Measurements from ENCODE around the gene C1QTNF3. TPM values are rescaled to one million over a fixed set of nuclear protein-coding genes. Genes with fewer than 3 reads are reported as not detected.

The C1QTNF3 gene
- total and polyA plus RNA-seq, 2 experiments from 2014 or later = 1.7 to 2.0 TPM

GRCh38 chr5:34034534-34035327 is 8.3 kb downstream of the C1QTNF3 start:
- Histone ChIP-seq H2AFZ (no peak overlapping the region), H3K27ac (ENCODE audit: low read depth) (no peak overlapping the region), H3K4me2 (no peak overlapping the region), H3K36me3 (ENCODE audit: insufficient read depth) (no peaks in the 10 kb centered on the region), H3K9me2 (ENCODE audit: insufficient read depth) (peaks cover 22% of the 10 kb centered on the region), H4K20me1 (replicated peaks; ENCODE audit: insufficient read depth) (no peaks in the 10 kb centered on the region), H3K4me3 (no peak overlapping the region), H3K27me3 (ENCODE audit: insufficient read depth) (no peaks in the 10 kb centered on the region), H3F3A (replicated peaks; ENCODE audit: low read depth) (no peaks in the 10 kb centered on the region), H3K4me1 (ENCODE audit: insufficient read depth) (no peaks in the 10 kb centered on the region; the same call in 1 of the 2 replicates), H3K79me2 (replicated peaks; ENCODE audit: insufficient read depth) (no peaks in the 10 kb centered on the region)
- no peak for ATAC-seq
- peaks cover 10% of the 10 kb centered on the region for H3K4me1 Mint-ChIP-seq
- no peak for DNase-seq (ENCODE audit: low spot score)
- no peak overlapping the region for H3K27ac Mint-ChIP-seq
- peaks cover 4% of the 10 kb centered on the region for H3K36me3 Mint-ChIP-seq (ENCODE audit: low read depth)
- no peak overlapping the region for H3K4me3 Mint-ChIP-seq
- no peaks in the 10 kb centered on the region for H3K27me3 Mint-ChIP-seq (ENCODE audit: insufficient read depth, low read depth, poor library complexity)
- no peaks in the 10 kb centered on the region for H3K9me3 Mint-ChIP-seq
- TF ChIP-seq EZH2phosphoT487 (IDR thresholded peaks at IDR 0.05; ENCODE audit: unreplicated experiment) = no peak
- no peak for TF ChIP-seq CTCF (conservative IDR thresholded peaks at IDR 0.05; ENCODE audit: low read depth in 2 of 2)
- no peak for TF ChIP-seq POLR2AphosphoS5 (IDR thresholded peaks at IDR 0.05; ENCODE audit: low read depth)
- no peak for TF ChIP-seq CREB1 (CRISPR knock-in tag; IDR thresholded peaks at IDR 0.05; ENCODE audit: low read depth)
- no peak for TF ChIP-seq ZNF331 (CRISPR knock-in tag; IDR thresholded peaks at IDR 0.05; ENCODE audit: low read depth)
- TF ChIP-seq, protein P1, sequence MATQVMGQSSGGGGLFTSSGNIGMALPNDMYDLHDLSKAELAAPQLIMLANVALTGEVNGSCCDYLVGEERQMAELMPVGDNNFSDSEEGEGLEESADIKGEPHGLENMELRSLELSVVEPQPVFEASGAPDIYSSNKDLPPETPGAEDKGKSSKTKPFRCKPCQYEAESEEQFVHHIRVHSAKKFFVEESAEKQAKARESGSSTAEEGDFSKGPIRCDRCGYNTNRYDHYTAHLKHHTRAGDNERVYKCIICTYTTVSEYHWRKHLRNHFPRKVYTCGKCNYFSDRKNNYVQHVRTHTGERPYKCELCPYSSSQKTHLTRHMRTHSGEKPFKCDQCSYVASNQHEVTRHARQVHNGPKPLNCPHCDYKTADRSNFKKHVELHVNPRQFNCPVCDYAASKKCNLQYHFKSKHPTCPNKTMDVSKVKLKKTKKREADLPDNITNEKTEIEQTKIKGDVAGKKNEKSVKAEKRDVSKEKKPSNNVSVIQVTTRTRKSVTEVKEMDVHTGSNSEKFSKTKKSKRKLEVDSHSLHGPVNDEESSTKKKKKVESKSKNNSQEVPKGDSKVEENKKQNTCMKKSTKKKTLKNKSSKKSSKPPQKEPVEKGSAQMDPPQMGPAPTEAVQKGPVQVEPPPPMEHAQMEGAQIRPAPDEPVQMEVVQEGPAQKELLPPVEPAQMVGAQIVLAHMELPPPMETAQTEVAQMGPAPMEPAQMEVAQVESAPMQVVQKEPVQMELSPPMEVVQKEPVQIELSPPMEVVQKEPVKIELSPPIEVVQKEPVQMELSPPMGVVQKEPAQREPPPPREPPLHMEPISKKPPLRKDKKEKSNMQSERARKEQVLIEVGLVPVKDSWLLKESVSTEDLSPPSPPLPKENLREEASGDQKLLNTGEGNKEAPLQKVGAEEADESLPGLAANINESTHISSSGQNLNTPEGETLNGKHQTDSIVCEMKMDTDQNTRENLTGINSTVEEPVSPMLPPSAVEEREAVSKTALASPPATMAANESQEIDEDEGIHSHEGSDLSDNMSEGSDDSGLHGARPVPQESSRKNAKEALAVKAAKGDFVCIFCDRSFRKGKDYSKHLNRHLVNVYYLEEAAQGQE (IDR thresholded peaks at IDR 0.05; ENCODE audit: unreplicated experiment) = no peak
- TF ChIP-seq STAT1 (IDR thresholded peaks at IDR 0.05; ENCODE audit: unreplicated experiment) = no peak
- TF ChIP-seq, protein P2, sequence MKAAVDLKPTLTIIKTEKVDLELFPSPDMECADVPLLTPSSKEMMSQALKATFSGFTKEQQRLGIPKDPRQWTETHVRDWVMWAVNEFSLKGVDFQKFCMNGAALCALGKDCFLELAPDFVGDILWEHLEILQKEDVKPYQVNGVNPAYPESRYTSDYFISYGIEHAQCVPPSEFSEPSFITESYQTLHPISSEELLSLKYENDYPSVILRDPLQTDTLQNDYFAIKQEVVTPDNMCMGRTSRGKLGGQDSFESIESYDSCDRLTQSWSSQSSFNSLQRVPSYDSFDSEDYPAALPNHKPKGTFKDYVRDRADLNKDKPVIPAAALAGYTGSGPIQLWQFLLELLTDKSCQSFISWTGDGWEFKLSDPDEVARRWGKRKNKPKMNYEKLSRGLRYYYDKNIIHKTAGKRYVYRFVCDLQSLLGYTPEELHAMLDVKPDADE (IDR thresholded peaks at IDR 0.05) = no peak
- TF ChIP-seq EZH2 (IDR thresholded peaks at IDR 0.05; ENCODE audit: low read depth, unreplicated experiment) = no peak
- no peak for TF ChIP-seq JUNB (IDR thresholded peaks at IDR 0.05; ENCODE audit: unreplicated experiment)
- no peak for TF ChIP-seq ZNF114 (CRISPR knock-in tag; IDR thresholded peaks at IDR 0.05)
- no peak for TF ChIP-seq ZNF462 (CRISPR knock-in tag; IDR thresholded peaks at IDR 0.05)
- TF ChIP-seq NANOG (IDR thresholded peaks at IDR 0.05; ENCODE audit: borderline replicate concordance) = no peak

Data from GM23338 (cell line).